ENCODE measurements around the gene DNAJC11.
A peak's percentile ranks its signal among the peaks of the same experiment; 100 is the strongest.
"Not testable (repeated sequence)": the region's sequence is repeated elsewhere in the genome, so short reads cannot be mapped to it uniquely, and the experiment has no call there.

Gene DNAJC11

DNA sequence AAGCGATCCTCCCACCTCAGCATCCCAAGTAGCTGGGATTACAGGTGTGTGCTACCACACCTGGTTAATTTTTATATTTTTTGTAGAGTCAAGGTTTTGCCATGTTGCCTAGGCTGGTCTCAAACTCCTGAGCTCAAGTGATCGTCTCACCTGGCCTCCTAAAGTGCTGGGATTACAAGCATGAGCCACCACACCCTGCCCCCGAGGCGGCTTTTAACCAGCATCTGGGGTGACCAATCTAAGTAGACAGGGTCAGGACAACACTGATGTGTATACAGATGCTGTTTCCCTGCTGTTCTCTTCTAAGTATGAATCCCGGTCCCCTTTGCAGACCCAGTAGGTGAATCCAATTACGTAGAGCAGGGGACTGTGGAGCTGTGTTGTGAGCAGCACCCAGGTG is 53.1 kb downstream of the DNAJC11 start:
- no peak for DNase-seq

- DNase-seq, result no peak
Observed at GRCh38 chr1:6646499-6647148, 55.0 kb downstream of the DNAJC11 start.

DNA sequence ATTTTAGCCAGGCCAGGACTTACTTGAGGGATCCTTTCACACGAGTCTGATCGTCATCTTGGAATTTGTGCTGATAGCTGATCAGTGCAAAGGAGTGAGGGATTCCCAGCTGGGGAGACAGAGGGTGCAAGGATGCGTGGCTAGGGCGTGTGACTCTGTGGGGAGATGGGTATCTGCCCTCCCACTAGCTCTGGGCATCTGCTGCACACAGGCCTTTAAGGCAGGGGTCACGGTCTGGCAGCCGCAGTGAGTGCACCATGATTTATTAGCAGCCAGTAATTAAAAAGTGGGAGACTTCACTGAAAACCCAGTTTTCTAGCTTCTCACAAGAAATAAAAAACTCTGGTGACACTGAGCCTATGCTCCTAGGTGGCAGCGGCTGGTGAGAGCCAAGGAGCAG is 56.6 kb downstream of the DNAJC11 start:
- no peak for DNase-seq

DNA sequence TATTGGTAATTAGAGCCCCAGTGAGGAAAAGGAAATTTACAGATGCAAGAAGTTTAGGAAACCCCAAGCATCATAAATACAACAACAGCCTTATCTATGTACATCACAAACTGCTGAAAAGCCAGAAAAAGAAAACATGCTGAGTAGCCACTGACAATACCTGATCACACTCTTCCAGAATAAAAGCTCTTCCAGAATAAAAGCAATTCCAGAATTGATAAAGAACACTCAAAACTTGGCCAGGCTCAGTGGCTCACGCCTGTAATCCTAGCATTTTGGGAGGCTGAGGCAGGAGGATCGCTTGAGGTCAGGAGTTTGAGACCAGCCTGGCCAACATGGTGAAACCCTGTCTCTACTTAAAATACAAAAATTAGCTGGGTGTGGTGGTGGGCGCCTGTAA is 60.7 kb downstream of the DNAJC11 start:
- DNase-seq, result not testable (repeated sequence)

GRCh38 chr1:6638226-6638625 is 63.4 kb downstream of the DNAJC11 start:
- DNase-seq, result no peak

GRCh38 chr1:6637770-6638169 is 63.8 kb downstream of the DNAJC11 start:
- no peak for DNase-seq

GRCh38 chr1:6636778-6637177 is 64.8 kb downstream of the DNAJC11 start:
- not testable (repeated sequence) for DNase-seq

- DNase-seq, result no peak
Observed at GRCh38 chr1:6635910-6636760, 65.5 kb downstream of the DNAJC11 start.

DNA sequence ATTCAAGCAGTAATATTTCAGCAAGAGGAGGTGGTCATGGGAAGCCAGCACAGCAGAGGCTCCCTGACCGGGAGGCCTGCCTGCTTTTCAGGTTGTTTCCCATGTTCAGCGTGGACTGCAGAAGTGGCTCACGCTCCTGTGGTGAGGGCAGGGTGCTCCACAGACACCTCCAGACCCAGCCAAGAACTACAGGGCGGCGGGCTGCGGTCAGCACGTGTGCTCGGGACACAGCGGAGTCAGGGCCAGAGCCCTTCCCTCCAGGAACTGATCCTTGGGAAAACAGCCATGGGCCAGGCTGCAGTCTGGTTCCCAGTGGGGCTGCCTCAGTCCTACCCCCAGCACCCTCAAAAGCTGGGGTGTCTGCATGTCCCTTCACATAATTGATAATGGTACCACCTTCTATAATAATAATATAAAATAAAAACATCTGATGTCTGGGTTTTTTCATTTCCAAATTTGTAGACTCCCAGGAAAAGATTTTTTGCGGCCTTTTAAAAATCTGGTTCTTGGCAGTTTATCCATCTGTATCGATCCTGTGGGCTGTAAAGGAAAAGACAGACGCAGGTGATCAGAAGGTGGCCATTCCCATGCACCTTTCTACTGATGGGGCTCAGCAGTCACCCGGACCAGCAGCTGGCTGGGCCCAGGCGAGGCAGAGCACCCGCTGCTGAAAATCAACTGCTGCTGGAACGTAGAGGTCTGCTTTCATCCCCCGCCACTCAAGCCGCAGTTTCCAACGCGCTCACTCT is 66.3 kb downstream of the DNAJC11 start:
- DNase-seq, result no peak

GRCh38 chr1:6634371-6635052 is 67.1 kb downstream of the DNAJC11 start:
- DNase-seq, result peak; percentile 22

DNA sequence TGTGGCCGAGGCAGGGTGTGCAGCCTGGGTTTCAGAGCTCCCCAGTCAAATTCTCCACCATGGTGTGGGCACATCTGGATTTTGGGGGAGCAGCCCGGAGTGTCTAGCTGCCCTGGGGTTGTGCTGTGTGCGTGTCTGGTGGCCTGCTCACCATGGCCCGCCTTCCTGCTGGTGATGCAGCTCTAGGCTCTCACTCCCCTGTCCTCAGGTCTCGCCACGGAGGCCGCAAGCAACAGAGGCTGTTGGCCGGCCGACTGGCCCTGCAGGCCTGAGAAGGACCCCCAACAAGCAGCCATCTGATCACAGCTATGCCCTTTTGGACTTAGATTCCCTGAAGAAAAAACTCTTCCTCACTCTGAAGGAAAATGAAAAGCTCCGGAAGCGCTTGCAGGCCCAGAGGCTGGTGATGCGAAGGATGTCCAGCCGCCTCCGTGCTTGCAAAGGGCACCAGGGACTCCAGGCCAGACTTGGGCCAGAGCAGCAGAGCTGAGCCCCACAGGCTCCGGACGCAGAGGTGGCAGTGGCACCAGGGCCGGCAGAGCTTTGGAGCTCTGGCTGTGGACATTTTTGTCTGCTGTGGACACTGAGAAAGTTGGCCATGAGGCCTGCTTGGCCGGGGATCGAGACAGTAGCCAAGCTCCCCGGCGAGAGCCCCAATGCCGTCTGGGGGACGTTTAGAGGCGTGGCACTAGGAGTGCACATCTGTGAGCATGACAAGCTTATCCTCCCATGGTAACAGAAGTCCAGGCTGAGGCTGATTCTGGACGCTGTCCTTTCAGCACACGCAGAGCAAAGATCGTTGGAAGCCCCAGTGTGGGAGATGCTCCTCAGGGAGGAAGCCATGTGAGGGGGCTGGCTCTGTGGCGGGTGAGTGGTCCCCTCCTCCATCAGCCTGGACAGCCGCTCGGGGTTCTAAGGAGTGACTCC is 68.8 kb downstream of the DNAJC11 start:
- DNase-seq, result no peak

DNA sequence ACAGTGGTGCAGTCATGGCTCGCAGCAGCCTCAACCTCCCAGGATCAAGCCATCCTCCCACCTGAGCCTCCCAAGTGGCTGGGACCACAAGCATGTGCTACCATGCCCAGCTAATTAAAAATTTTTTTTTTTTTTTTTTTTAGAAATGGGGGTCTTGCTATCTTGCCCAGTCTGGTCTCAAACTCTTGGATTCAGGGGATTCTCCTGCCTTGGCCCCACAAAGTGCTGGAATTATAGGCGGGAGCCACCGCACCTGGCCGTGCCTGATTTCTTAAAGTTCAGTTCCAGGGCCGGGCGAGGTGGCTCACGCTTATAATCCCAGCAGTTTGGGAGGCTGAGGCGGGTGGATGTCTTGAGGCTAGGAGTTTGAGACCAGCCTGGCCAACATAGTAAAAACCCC is 70.6 kb downstream of the DNAJC11 start:
- no peak for DNase-seq

GRCh38 chr1:6630027-6630426 is 71.6 kb downstream of the DNAJC11 start:
- no peak for DNase-seq

DNA sequence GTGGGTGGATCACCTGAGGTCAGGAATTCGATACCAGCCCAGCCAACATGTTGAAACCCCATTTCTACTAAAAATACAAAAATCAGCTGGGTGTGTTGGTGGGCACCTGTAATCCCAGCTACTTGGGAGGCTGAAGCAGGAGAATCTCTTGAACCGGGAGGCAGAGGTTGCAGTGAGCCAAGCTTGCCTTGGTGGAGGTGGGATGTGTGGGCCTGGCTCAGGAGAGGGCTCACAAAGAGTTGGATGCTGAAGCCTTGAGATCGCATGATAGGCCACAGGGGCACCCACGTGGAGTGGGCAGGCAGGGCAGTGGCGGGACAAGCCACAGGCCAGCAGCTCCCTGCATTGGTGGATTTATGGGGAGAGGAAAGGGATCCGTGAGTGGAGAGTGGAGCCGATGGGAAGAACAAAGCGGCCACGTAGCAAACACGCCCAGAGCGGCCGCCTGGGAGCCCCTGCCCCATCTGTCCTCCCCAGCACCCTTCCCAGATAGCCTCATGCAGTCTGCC is 72.6 kb downstream of the DNAJC11 start:
- DNase-seq, result no peak

- DNase-seq, result no peak
Observed at GRCh38 chr1:6627841-6628545, 73.6 kb downstream of the DNAJC11 start.

DNA sequence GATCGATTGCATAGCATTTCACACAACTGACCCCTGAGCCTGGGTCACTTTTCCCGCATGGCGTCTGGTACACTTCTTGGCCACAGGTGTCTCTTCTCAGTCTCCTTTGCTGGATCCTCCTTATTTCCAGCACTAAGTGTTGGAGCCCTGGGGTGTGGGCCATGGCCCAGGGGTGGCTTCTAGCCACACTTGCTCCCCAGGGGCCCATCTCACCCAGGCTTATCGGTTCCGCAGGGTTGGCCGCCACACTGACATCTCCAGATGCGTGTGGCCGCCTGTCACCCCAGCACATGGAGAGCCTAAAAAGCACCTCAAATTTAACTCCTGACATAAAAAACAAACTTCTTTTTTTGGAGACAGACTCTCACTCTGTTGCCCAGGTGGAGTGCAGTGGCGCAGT is 74.6 kb downstream of the DNAJC11 start:
- DNase-seq, result no peak

DNA sequence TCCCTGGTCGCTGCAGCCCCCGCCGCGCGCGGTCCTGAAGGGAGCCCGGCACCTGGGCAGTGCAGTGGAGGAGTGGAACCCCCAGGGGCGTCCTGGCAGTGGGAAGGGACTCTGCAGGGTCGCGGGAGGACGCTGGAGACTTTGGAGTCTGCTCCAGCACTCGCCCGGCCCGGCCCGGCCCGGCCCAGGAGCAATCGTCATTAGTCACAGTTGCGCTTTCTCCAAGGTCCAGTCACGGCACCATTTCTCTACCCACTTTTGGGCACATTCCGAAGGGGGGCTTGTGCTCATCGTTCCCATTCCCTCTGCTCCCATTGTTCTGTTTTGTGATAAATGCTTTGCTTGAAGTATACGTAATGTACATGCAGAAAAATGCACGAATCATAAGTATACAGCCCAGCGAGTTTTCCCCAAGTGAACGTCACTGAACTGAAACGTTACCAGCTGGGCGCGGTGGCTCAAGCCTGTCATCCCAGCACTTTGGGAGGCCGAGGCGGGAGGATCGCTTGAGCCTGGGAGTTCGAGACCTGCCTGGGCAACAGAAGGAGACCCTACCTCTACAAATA is 75.9 kb downstream of the DNAJC11 start:
- no peak for DNase-seq

GRCh38 chr1:6624710-6625583 is 76.7 kb downstream of the DNAJC11 start, which contains the start of gene THAP3:
THAP3 (plus strand) TSS chr1:6624868; CDS start chr1:6625219, 351 bp downstream.
- DNase-seq, result no peak

DNA sequence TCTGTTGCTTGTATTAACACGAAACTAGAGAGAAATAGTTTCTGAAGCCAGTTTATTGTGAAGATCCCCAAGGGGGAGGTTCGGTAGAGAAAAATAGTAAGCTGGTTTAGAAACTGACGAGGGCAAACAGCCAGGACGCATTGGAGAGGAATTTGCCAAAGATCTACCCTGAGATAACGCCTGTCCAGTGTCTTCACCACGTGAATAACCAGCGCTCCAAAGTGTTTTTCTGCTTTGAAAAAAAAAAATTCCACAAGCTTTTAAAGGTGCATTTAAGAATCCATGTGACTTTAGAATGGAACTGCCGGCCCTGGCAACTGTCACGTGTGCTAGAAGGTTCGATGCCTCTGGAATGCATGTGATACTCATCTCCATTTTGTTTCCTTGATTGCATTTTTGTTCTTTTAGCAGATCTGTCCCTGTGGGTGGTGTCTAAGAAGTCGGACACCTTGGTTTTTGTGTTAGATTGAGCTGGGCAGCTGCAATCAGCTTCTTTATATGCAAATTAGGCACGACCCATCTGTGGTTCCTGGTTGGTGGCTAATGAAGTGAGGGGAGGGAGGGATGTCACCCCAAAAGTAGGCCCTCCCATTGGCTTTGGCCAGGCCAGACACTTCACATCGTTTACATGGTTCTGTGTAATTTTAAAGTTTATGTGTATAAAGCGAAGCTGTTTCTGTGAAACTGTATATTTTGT is 78.2 kb downstream of the DNAJC11 start:
- DNase-seq, result no peak
